Testis (tissue), 2 donors: ENCODE data around the gene FGF4.

ENCODE experiments used
- CTCF ChIP-seq, 3 experiments: fragments of 450-650 bp in 2 of 3; fragments of 200-600 bp in 1 of 3; sonication (generic) in 1 of 3; IDR thresholded peaks; one replicate each; pipeline ENCODE4 v1.5.1; 2016 to 2019; ENCODE audit warnings: antibody characterized with exemption in 3 of 3, mild to moderate bottlenecking in 2 of 3, moderate library complexity in 1 of 3
- POLR2A ChIP-seq: fragments of 450-650 bp; IDR thresholded peaks from one replicate; pipeline ENCODE4 v1.6.1; 2017; ENCODE audit warnings: antibody characterized with exemption, mild to moderate bottlenecking, moderate library complexity

- no peak for TF ChIP-seq CTCF (IDR thresholded peaks at IDR 0.05)
- no peak for TF ChIP-seq POLR2A
These were observed 28.6 kb upstream of the FGF4 start for GRCh38 chr11:69803604-69804218.
